Islet of Langerhans (tissue), 1 donor: Measurements from ENCODE around the gene WBP2.

Experiments used
- FAIRE-seq: peaks from one replicate; lab custom pipeline; 2011; peaks lifted over from hg19 to GRCh38; lab: Jason Lieb, UNC

WBP2 gene

GRCh38 chr17:75844530-75845057 lies 10.5 kb downstream of the WBP2 start:
- FAIRE-seq = no peak

GRCh38 chr17:75843577-75844529 lies 11.3 kb downstream of the WBP2 start, which contains the start of gene UNC13D:
Gene UNC13D (minus strand): TSS chr17:75844404. CDS start chr17:75844337, 67 bp downstream.
- FAIRE-seq = no peak

GRCh38 chr17:75842963-75843576 lies 12.1 kb downstream of the WBP2 start:
- no peak for FAIRE-seq

GRCh38 chr17:75842411-75842810 lies 12.7 kb downstream of the WBP2 start:
- FAIRE-seq = no peak

GRCh38 chr17:75840799-75841164 lies 14.4 kb downstream of the WBP2 start:
- no peak for FAIRE-seq

GRCh38 chr17:75839942-75840798 lies 15.0 kb downstream of the WBP2 start:
- FAIRE-seq = no peak

- FAIRE-seq = no peak
These were observed 16.7 kb downstream of the WBP2 start for GRCh38 chr17:75838410-75838809.

GRCh38 chr17:75837899-75838298 lies 17.2 kb downstream of the WBP2 start:
- no peak for FAIRE-seq

- FAIRE-seq = no peak
These were observed 18.5 kb downstream of the WBP2 start for GRCh38 chr17:75836605-75837004.

GRCh38 chr17:75835654-75835987 lies 19.5 kb downstream of the WBP2 start:
- FAIRE-seq = no peak

GRCh38 chr17:75834928-75835653 lies 20.0 kb downstream of the WBP2 start:
- no peak for FAIRE-seq

GRCh38 chr17:75834279-75834920 lies 20.7 kb downstream of the WBP2 start:
- no peak for FAIRE-seq

- FAIRE-seq = no peak
These were observed 22.3 kb downstream of the WBP2 start for GRCh38 chr17:75832652-75833400.

- FAIRE-seq = no peak
These were observed 22.9 kb downstream of the WBP2 start for GRCh38 chr17:75832164-75832651.

- no peak for FAIRE-seq
These were observed 24.0 kb downstream of the WBP2 start for GRCh38 chr17:75831032-75831571.

- no peak for FAIRE-seq
These were observed 24.7 kb downstream of the WBP2 start for GRCh38 chr17:75830164-75831031.

GRCh38 chr17:75829747-75830146 lies 25.4 kb downstream of the WBP2 start:
- no peak for FAIRE-seq

- no peak for FAIRE-seq
These were observed 26.4 kb downstream of the WBP2 start for GRCh38 chr17:75828741-75829140.

- FAIRE-seq = no peak
These were observed 27.1 kb downstream of the WBP2 start for GRCh38 chr17:75828076-75828400.
